Limb (tissue), 2 donors: ENCODE results near the gene PCSK4.

ENCODE experiments used
- DNase-seq, 2 donors: peaks; one replicate each; pipeline ENCODE4 v3.0.0-alpha.2; 2016; ENCODE audit errors: extremely low spot score in 2 of 2

PCSK4 gene

DNA sequence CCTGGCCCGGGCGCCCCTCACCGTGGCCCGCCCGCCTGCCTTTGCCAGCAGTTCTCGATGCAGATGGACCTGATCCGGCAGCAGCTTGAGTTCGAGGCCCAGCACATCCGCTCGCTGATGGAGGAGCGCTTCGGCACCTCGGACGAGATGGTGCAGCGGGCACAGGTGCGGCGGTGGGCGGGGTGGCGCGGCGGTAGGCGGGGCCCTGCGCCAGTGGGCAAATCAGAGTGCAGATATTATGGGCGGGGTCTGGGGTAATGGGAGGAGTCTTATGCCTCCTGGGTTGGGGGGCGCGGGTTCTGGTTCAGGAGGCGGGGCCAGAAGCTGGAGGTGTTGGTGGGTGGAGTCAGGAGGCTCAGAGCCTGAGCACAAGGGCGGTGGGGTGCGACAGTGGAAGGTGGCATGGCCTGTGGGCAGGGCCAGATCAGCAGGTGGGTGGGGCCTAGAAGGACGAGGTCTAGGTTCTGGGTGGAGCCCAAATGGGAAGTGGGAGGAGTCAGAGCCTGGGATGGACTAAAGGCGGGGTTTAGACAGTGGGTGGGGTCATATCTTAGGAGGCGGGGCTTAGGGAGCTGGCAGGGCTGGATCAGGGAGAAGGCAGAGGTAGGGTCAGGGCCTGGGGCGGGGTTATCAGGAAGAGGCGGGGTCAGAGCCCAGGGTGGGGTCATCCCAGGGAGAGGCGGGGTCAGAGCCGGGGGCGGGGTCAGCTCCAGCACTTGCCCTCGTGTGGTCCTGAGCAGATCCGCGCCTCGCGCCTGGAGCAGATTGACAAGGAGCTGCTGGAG lies 34.6 kb downstream of the PCSK4 start:
- DNase-seq: peak in 1 of 2 donors; percentile 59

GRCh38 chr19:1455002-1455335 lies 35.2 kb downstream of the PCSK4 start:
- no peak for DNase-seq

DNA sequence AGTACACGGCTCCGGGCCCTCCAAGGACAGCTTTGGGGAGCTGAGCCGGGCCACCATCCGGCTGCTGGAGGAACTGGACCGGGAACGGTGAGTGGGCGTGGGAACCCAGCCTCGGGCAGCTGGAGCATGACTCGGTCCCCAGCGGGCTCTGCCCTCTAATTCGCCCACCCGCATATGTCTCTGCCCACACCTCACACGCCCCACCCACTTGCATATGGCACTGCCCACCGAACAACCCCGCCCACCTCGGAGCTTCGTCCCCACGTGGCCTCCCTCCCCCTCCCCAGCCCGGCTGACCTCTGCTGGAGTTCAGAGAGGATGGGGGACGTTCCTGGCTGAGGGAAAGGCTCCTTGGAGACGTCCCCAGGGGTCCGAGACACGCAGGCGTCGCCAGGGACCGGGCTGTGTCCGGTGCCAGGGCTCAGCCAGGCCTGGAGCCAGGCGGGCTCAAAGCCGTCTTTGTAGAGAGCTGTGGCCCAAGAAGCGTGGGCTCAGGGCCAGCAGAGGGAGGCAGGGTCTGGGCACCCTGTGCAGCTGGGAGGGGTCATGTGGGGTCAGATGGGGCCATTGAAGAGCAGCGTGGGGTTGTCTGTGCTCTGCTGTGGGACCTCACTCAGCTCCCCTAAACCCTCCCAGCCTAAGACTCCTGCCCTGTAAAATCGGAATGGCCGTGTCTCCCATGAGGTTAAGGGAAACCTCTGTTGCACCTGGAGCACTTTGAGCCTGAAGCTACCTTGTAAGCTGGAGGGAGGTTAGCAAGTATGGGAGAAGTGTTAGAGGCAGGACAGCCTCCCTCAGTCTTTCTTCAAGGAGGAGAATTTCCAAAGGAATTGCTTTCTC lies 36.4 kb downstream of the PCSK4 start:
- DNase-seq: peak in 1 of 2 donors; percentile 59

DNA sequence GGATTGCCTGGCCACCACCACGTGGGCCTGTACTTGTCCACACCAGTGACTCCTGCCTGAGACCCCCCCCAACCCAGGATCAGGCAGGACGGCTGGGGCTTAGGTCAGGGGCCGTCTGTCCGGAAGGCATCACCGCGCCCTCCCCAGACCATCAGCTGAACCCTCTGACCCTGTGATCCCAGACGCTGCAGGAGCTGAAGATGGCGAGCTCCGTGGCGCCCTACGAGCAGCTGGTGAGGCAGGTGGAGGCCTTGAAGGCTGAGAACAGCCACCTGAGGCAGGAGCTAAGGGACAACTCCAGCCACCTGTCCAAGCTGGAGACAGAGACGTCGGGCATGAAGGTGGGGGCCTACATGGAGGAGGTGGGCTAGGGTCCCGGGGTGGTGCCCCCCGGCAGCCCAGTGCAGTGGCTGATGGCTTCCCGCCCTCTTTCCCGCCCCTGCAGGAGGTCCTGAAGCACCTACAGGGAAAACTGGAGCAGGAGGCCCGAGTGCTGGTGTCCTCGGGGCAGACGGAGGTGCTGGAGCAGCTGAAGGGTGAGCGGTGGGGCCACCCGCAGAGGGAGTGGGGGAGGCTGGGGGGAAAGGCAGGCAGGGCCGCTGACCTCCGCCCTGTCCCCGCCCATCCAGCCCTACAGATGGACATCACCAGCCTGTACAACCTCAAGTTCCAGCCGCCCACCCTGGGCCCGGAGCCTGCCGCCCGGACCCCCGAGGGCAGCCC lies 37.2 kb downstream of the PCSK4 start:
- DNase-seq: peak in 1 of 2 donors; percentile 36

DNA sequence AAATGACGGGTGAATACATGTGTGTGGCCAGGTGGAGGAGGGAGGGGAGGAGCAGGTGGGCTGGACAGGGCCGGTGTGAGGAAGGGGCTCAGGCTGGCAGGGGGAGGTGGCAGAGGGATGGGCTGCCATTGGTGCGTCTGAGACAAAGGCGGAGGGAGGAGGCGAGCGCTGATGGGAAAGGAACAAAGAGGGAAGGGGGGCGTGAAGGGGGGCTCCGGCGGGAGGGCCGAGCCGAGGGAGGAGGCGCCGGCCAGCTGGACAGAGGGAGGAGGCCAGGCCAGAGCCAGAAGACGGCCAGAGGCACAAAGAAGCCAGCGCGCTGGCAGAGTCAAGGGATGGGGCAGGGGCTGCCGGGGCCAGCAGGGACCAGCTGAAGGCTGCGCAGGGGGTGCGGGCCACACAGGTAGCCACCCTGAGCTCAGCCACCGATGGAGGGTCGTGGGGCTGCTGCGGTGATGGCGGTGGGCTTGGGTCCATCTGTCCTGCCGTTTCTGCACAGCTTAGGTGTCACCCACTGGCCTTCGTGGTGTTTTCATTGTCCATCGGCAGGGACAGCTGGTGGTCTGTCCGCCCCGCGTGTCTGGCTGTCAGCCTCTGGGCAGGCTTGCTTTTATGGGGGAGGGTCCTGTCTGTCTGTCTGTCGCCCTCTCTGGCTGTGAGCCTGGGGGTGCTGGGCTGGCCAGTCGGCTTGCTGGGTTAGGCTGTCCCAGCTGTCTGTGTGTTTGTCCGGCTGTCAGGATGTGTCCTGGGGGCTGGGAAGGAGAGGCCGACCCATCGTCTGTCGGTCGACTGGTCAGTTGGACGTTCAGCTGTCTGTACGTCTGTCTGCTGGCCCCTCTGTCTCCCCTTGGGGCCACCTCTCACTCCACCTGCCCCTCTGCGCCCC lies 38.0 kb downstream of the PCSK4 start:
- DNase-seq: peak in 1 of 2 donors; percentile 73

DNA sequence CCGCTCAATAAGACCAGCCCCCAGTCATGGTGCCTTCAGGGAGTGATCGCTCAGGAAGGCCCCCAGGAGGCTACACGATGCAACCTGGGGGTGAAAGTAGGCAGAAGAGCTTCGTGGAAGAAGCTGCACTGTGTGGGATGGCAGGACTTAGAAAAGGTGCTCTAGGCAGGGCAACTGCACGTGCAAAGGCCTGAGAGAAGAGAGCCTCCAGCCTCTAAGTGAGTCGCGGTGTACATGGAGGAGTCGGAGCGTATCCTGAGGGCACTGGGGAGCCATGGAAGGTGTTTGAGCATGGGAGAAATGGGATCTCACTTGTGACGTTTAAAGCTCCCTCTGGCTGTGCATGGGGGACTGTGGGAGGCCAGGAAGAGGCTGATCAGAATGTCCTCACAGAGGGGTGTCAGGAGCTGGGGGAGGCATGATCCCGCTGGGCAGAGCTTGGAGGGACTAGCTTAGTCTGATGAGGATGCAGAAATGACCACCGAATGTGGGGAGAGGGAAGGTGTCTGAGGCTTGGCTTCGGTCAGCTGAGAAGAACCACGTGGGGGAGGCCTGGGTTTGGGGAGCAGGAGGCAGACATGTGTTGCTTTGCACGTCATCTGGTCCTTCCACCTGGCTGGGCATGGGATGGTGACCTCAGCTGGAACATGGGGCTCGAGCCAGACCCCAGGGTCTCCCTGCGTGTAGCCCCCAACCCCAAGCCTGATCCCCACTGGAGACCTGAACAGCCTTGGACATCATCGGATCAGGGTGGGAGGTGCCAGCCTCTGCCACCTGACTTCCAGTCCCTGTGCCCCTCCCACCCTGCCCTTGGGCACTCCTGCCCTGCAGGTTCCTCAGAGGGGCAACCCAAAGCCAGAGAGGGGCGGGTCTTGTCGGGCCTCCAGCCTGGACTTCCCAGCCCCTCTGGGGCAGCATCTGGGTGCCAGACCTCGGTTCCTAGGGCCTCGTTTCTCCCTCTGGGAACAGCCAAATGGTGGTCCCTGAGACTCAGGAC lies 39.1 kb downstream of the PCSK4 start:
- peak in 1 of 2 donors; percentile 37 for DNase-seq

GRCh38 chr19:1449467-1450442 lies 40.4 kb downstream of the PCSK4 start, which contains the start of gene APC2:
Gene APC2, plus strand, starts transcription at chr19:1450121. Its CDS starts 2,881 bp downstream, at chr19:1453002.
- peak in 1 of 2 donors; percentile 86 for DNase-seq

DNA sequence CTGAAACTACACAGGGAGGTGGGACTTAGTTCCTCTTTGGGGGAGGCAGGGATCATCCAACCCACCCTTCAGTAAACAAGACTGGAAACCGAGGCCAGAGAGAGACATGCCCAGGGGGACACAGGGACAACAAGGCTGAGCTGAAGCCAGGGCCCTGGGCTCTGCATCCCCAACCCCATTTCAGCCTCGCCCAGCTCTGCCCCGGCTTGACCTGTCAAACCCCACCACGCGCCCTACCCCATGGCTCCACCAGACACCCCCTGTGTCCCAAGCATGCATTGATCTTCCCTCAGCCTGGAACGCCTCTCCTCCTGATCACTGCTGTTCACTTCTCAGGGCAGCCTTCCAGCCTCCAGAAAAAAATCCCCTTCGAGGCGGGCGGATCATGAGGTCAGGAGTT lies 42.2 kb downstream of the PCSK4 start:
- DNase-seq: peak in 1 of 2 donors; percentile 29

- DNase-seq: peak in 1 of 2 donors; percentile 27
Measured at GRCh38 chr19:1447504-1447903, 42.6 kb downstream of the PCSK4 start.

- DNase-seq: peak in 1 of 2 donors; percentile 72
Measured at GRCh38 chr19:1446713-1447481, 43.3 kb downstream of the PCSK4 start.

DNA sequence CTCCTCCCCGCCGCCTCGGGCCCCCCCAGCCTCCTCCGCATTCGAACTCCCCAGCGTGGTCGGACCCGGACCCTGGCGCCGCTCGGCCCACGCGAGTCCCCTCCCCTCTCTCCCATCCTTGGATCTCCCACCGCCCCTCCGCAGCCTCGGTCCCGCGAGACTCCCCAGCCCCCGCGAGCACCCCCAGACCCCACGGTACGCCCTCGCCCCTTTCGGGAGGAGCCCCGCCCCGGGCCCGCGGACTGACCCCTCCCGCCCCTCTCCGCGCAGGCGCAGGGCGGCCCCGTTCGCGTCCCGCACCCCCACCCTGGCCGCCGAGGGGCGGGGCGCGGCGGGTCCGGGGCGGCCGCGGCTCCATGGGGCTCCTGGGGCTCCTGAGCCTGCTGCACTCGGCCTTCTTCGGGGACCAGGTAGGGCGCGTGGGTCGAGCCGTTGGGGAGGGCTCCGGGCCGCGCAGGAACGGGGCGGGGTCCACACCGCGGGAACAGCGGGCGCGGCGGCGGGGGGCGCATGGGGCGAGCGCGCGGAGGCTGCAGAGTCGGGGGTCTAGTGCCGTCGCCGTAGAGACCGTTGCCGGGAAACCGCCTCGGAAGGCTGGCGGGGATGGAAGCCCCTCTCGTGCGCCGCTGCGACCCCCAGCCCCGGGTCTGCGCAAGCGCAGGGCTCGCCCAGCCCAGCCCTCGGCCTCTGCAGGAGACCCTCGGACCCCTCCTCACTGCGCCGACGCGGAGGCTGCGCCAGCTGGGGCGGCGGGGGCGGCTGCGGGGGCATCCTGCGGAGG lies 44.0 kb downstream of the PCSK4 start:
- DNase-seq: peak in 1 of 2 donors; percentile 87

DNA sequence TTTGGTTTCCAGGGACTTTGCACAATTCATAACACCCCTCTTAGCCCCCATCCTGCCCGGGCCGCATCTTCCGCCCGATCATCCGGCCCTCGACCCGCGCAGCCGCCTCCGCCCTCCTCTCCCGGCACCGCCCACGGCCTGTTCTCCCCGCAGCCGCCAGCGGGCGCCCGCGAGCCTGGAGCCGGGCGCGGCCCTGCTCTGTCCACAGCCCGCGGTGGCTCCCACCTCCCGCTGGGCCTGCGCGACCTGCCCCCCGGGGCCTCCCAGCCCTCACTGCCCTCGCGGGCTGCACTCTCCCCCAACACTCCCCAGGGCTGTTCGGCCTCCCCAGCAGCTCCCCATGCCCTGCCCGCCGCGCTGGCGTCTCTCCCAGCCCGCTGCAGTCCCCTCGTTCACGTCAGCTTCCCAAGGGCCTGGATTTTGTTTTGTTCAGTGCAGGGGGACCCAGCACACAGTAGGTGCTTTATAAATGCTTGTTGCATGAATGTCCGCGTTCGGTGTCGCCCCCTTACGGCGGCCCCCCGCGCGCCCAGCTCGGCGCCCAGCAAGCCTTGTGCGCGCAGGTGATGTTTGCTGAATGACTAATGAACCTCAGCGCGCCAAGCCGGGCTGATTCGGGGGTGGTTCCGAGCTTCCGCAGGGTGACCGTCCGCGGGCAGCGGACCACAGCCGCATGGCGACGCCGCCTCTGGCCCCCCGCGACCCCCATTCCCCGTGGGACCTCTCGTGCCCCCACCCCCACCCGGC lies 44.8 kb downstream of the PCSK4 start:
- DNase-seq: peak; percentile 60 to 88

DNA sequence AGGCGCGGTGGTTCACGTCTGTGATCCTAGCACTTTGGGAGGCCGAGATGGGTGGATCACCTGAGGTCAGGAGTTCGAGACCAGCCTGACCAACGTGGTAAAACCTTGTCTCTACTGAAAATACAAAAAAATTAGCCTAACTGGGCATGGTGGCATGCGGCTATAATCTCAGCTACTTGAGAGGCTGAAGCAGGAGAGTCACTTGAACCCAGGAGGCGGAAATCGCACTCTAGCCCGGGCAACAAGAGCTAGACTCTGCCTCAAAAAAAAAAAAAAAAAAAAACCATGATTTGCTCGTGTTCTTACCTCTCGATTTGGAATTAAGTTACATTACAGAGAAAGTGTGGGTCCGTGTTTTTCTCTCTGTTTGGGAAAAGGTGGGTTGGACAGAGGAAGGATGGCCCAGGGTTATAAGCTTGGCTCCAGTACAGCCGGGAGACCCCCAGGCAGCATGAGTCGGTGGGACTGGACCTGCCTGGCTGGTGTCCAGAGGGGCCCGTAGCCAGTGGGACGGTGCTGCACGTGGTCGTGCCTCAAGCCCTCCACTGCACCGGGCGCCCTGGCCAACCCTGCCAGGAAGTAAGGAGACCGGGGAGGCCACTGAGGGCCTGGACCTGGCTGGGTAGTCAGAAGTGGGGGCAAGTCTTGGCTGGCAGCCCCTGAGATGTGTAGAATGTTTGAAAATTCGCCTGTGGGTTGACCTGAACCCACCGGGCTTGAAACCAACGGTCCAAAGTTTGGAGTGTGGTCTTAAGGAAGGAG lies 48.3 kb downstream of the PCSK4 start:
- no peak for DNase-seq

DNA sequence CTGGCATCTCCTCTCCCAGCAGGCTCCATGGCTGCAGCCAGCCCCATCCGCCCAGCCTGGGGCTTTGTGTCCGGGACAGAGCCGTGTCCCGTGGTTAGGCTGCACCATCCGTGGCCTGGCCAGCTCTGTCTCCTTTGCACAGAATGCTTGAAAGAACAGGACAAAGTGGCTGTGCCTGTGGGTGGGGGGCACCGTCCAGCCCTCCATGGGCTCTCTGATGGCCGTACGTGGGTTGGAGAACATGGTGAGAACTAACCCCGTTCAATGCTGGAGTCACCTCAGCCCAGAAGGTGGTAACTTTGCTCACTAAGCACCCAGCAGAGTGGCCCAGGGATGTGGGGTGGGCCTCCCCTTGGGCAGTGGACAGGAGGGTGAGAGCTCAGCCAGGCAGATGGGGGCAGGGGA lies 49.1 kb downstream of the PCSK4 start:
- DNase-seq: no peak

- no peak for DNase-seq
Measured at GRCh38 chr19:1440418-1440801, 49.7 kb downstream of the PCSK4 start.
